GM21528 (cell line): Measurements from ENCODE around the gene PDP2.

Source experiments
- ATAC-seq: cut with Tn5 transposase; IDR thresholded peaks from one replicate; pipeline ENCODE4 v1.9.1; 2021; ENCODE audit warnings: mild to moderate bottlenecking, moderate library complexity; ENCODE audit not compliant: unreplicated experiment, low FRiP score

Gene PDP2, protein sequence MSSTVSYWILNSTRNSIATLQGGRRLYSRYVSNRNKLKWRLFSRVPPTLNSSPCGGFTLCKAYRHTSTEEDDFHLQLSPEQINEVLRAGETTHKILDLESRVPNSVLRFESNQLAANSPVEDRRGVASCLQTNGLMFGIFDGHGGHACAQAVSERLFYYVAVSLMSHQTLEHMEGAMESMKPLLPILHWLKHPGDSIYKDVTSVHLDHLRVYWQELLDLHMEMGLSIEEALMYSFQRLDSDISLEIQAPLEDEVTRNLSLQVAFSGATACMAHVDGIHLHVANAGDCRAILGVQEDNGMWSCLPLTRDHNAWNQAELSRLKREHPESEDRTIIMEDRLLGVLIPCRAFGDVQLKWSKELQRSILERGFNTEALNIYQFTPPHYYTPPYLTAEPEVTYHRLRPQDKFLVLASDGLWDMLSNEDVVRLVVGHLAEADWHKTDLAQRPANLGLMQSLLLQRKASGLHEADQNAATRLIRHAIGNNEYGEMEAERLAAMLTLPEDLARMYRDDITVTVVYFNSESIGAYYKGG

DNA sequence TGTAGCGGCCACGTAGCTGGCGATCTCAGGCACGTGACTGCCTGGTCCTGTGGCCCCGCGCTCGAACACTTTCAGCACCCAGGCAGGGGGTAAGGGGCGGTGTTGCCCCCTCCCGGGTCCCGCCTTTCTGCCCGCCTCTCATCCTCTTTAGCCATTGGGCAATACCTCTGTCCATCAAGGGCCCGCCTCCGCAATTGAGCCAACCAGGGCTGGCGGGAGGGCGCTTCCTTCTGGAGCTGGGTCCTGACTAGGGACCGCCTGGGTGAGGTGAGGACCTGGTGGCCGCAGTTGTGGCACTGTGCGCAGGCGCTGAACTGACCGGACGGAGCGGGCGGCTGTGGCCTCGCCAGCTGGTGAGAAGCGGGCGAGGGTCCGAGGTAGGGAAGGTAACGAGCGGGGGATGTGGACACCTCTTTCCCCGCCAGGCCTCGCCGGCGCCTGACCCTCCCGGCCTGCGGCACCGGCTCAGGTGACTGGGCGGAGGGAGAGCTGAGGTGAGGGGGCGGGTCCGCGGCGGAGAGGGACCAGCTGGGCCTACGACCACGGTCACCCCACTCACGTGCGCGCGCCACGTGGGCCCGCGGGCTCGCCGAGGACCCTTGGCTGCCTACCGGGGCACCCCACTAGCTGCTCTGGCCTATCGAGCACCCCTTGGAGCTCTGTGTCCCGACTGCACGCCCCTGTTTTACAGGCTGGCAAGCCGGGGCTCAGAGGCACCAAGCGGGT, at the start of gene PDP2:
Gene PDP2, plus strand, starts transcription at position 228 of the 726 bp plus-strand sequence. CDS start 3,770 bp downstream, outside the sequence.
- peak; percentile 90 for ATAC-seq

DNA sequence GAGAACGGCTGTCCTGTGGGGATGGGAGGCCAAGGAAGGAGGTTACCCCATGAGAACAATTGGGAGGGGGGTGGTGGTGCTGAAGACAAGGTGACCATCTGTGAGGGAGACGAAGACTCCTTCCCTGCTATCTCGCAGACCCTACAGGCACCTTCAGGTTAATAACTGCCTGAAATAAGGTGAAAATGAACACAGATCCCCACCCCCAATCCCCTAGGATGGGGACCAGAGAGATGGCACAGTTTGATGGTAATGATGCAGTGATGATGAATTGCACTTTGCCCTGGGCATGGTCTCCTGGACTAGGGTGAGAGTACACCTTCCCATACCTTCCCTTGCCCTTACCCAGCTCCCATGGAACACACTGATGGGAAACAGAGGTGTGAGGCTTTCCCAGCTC, 48.1 kb upstream of the PDP2 start:
- ATAC-seq: no peak

DNA sequence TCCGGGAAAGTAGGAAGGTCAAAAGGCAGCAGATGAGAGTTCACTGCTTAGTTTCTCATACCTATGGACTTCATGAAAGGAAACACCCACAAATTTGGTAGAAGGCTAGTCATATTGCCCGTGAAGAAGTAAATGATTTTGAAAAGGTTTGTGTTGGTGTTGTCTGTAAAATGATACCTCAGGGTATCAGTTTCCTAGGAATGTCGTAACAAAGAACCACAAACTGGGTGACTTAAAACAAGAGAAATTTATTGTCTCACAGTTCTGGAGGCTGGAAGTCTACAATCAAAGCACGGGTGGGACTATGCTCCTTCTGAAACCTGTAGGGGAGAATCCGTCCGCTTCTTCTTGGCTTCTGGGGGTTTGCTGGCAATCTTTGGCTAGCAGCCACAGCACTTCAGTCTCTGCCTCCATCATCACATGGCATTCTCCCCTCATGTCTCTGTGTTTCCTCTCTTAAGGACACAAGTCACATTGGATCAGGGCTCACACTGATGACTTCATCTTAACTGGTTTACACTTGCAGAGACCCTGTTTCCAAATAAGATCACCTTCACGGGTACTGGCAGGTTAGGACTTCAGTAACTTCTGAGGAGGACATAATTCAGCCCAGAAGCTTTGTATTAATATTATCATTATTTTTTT, 47.5 kb upstream of the PDP2 start:
- ATAC-seq: no peak

DNA sequence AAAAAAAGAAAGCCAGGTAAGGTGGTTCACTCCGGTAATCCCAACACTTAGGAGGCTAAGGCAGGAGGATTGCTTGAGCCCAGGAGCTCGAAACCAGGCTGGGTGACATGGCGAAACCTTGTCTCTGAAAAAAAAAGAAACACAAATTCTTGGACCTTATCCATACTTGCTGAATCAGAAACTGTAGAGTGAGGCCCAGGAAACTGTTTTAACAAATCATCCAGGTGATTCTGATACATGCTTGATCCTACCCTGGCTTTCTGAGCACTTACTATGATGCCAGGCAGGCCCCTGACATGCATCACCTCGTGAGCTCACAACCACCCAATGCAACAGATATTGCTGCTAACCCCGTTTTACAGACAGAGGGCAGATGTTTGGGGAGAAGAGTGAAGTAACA, 45.6 kb upstream of the PDP2 start:
- no peak for ATAC-seq

DNA sequence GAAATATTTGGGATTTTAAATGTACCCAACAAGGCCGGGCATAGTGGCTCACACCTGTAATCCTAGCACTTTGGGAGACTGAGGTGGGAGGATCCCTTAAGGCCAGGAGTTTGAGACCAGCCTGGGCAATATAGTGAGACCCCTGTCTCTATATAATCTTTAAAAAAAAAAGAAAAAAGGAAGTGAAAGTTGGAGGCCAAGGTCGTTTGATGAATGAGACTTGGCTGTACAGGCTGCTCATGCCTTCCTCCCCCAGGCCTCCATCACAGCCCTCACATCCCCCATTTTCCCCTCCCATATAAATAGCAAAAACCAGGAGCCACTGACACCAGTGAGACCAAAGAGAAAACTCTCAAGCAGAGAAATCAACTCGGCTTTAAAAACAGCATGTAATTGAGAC, 39.4 kb upstream of the PDP2 start:
- ATAC-seq: no peak

DNA sequence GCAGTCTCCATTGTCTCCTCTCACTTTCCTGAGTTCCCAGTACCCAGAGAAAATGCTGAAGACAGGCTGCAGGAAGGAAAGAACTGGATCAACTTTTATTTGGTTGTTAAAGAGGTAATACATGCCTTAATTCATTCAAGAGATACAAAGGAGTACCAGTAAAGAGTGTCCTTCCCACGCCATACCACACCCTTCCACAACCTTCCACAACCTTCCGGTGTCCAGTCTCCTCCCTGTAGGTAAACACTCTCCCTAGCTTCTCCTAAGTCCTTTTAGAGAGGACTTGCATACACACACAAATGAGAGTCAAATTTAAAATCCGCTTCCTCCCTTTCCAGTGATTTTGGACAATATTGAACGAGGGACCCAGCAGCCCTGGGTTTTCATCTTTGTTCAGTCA, 38.9 kb upstream of the PDP2 start:
- no peak for ATAC-seq

DNA sequence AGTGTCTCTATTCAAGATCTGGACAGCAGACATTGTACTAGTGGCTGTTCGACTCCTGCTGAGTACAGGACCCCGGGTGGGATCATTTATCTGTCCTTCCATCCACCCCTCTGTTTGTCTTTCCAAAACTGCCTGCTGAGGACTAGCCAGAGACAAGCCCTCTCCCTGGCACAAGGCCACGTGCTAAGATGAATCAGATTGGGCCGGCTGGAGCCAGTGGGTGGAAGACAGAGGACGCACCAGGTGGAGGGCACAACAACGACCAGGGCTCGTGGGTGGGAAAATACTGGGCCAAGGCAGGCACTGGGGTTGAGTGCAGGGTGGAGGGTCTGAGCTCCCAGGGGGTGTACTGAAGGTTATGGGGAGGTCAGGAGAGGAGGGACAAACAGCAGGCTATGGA, 37.5 kb upstream of the PDP2 start:
- no peak for ATAC-seq

DNA sequence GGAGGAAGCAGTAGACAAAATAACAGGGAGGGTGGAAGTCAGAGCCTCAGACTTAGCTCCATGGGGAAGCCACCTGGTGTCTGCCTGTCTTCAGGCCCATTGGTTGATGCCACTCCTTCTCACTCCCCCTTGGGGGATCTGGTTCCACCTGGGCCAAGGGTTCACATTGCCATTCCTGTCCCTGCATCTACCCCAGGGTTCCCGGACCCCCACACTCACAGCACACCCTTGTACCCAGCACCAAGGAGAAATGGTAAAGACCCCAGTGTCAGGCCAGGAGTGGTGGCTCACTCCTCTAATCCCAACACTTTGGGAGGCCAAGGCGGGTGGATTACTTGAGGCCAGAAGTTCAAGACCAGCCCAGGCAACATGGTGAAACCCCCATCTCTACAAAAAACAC, 37.1 kb upstream of the PDP2 start:
- ATAC-seq: no peak

DNA sequence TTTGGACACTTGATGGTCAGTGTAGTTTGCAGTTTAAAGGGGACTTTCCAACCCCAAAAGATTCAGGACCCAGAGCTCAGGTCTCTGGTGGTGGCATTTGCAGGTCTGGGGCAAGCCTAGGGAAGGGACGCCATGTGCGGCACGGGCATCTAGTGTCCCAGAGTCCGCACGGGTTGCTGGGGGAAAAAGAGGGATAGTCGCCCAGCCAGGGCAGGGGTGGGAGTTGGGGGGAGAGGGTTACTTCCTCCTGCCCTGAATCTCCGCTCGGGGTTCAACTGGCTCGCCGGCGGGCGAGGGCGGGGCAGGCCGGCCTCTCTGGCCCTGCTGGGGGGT, 36.3 kb upstream of the PDP2 start:
- no peak for ATAC-seq

DNA sequence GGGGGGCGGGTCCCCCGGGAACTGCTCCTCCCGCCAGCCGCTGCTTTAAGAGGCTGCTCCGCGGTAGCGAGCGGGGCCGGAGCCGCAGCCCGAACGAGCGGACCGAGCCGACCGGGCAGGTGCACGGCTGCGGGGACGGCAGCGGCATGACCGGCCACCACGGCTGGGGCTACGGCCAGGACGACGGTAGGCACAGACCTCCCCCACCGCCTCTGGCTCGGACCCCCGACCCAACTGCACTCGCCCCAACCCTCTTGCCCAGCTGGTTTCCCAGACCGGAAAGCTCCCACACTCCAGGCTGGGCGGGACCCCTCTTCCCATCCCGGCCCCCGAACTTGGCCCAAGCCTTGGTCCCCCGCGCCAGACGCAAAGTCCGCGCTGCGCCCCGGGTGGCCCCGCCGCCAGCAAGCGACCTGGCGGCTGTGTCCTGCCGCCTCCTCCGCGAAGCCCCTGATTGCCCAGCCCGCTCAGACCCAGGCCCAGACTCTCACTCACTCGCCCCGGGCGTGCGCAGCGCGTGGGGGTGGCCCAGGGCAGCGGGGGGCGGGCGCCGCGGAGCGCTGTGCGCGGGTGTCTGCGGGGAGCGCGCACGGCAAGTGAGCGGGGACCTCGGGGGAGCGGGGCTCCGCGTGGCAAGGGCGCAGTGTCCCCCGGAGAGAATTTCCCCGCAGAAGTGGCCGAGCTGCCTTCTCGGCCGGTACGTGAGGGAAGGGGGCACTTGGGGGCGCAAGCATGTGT, 35.8 kb upstream of the PDP2 start, which contains the start of gene CA7:
Gene CA7, plus strand, starts transcription at position 73 of the 738 bp plus-strand sequence. Its CDS starts 74 bp downstream, at position 147.
- no peak for ATAC-seq

DNA sequence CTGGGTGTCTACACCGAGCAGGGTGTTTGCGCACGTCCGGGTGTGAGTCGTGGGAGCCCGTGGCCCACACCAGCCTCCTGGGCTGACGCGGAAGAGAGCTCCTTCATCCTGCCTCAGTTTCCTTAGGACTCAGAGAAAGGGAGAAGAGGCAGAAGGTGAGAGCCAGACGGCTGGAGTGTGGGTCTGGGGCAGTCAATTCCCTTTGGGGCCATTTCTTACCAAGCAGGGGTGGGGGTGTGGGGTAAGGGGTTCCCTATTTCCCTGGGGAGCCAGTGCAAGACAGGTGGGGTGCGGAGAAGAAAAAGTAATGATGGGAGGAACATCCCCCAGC, 35.3 kb upstream of the PDP2 start:
- ATAC-seq: no peak

DNA sequence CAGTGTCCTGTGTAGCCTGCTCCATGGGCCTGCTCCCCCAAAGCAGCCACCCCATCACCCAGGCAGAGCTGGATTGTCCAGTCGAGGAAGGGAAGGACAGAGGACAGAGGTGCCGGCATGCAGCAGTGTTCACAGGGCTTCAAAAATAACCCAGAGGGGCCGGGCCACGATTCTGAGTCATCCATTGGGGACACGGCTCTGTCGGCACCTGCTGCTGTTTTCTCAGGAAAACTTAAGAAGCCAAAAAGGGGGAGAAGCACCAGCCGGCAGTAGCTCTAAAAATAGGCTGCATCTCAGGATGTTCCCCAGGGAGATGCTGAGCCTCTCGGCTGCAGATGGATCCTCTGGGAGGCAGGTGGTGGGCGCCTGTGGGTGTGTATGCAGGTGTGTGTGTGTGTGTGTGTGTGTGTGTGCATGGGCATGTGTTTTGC, 34.5 kb upstream of the PDP2 start:
- no peak for ATAC-seq

DNA sequence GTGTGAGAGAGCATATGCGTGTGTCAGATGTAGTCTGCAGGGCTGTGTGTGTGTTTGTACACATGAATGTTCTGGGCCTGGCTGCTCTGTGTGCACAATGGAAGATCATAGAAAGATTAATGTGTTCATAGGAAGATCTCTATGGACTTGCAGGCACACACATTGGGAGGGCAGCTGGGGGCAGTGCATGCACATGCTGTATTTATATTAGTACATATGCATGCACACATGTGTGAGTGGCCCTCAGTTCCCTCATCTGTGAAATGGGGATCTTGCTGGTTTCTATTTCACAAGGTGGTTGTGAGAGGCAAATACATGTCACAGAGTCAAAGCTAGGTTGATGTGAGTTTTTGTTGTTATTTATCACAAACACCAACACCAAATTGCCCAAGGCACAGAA, 34.0 kb upstream of the PDP2 start:
- ATAC-seq: no peak

DNA sequence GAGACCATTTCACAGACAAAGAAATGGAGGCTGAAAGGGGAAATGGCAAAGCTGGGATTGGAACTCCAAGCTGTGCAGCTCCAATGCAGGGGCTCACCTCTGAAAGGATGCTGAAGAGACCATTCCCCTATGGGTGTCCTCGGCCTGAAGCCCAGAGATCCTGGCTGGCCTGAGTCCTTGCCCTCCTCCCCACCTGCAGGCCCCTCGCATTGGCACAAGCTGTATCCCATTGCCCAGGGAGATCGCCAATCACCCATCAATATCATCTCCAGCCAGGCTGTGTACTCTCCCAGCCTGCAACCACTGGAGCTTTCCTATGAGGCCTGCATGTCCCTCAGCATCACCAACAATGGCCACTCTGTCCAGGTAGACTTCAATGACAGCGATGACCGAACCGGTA, 33.5 kb upstream of the PDP2 start:
- no peak for ATAC-seq

DNA sequence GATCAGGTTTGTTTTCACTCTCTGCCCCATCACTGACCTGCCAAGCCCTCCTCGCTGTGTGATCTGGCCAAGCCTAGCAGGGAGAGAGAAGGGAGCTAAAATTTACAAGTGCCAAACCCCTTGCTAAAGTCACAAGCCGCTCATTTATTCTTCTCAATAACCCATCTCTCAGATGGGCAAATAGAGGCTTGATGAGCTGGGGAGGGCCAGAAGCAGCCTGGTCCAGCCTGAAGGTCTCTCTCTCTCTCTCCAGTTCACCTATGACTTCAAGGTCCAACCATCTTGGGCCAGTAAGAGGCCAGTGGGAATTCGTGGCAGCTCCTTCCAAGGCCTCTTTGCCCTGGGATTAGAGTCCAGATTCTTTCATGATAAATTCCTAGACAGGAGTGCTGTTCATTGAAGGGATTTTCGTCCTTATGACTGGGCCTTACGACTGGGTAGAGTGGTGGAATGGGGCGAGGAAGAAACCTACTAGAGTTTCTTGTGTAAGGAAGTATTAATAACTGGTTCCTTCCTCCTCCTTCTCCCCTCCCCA, 32.7 kb upstream of the PDP2 start:
- no peak for ATAC-seq

DNA sequence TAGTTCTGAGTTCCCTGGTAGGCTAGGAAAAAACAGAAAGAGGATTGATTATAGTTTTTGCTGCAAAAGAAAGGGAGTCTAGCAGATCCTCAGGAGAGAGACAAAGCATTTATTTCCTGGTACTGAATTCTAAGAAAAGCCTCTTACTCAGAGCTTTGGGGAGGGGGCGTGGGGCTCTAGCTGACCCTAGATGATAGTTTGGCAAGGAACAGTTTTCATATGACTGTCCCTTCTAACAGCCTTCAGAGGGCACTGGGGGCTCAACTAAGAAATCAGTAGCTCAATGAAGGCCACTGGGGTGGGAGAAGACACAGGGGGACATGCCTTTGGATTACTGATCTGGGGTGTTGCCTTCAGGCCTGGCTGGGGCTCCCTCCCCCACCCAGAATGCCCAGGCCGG, 32.1 kb upstream of the PDP2 start:
- ATAC-seq: no peak

DNA sequence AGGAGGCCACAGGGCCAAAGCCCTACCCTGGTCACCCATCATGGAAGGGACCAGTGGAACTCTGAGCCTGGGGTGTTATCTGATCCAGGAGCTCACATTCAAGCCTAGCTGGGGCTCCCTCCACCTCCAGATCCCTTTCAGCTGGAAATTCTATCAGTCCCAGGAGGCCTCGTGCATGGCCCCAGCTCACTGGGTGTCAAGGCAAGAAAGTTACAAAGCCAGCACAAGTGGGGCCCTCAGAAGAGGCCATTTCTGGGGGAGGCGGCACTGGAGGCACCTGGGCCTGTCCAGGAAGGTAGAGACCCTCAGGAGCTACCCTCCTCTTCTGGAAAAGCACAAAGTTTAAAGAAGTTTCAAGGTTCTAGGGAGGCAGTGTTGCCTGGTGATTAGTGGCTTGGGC, 31.3 kb upstream of the PDP2 start:
- ATAC-seq: no peak

DNA sequence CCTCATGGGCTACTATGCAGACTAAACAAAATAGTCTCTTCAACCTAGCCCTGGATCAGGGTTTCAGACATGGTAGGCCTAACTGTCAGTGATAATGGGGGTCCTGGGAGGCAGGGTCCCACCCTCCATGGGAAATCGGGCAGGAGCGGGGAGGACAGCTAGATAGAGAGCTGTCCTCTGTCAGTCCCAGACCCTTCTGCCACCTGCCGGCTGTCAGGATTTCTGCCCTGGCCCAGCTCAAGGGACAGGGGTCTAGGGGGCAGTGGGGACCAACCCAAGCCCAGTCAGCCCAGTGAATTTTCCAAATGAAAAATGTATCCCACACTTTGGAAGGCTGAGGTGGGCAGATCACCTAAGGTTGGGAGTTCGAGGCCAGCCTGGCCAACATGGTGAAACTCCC, 30.8 kb upstream of the PDP2 start:
- ATAC-seq: no peak

DNA sequence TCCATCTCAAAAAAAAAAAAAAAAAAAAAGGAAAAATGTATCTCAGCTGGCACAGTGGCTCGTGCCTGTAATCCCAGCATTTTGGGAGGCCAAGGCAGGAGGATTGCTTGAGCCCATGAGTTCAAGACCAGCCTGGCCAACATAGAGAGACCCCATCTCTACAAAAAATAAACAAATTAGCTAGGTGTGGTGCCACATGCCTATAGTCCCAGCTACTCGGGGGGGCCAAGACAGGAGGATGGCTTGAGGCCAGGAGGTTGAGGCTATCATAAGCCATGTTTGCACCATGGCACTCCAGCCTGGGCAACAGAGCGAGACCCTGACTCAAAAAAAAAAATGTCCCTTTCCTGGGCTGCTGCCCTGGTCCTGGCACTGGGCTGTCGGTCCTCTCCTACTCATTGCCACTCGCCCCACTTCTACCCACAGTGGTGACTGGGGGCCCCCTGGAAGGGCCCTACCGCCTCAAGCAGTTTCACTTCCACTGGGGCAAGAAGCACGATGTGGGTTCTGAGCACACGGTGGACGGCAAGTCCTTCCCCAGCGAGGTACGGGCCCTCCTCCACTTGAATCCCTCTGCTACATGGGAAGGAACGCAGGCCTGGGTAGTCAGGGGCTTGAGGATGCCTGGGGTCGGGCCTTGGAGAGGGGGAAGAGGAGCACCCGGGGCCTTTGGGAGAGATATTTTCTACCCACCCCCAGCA, 30.1 kb upstream of the PDP2 start:
- no peak for ATAC-seq
